Neural crest cell (in vitro differentiated cells): ENCODE results near the gene RGS17. TPM values are rescaled to one million over a fixed set of nuclear protein-coding genes. Genes with fewer than 3 reads are reported as not detected.

Source experiments
- DNase-seq: peaks from one replicate; pipeline ENCODE4 v3.0.0; 2021; ENCODE audit warnings: low read depth, mixed read lengths, low spot score
- H3K27ac Mint-ChIP-seq: one replicate; pipeline ENCODE4 v1.8.0; 2021; ENCODE audit warnings: mild to moderate bottlenecking, mixed read lengths; ENCODE audit not compliant: unreplicated experiment
- H3K27me3 Mint-ChIP-seq: 2 replicates; pipeline ENCODE4 v1.8.0; 2021; ENCODE audit warnings: low read depth, mild to moderate bottlenecking, mixed read lengths
- H3K36me3 Mint-ChIP-seq: 2 replicates; pipeline ENCODE4 v1.8.0; 2021; ENCODE audit warnings: low read depth, mild to moderate bottlenecking, mixed read lengths
- H3K4me1 Mint-ChIP-seq: 2 replicates; pipeline ENCODE4 v1.8.0; 2021; ENCODE audit warnings: mixed read lengths
- H3K4me3 Mint-ChIP-seq: one replicate; pipeline ENCODE4 v1.8.0; 2021; ENCODE audit warnings: mild to moderate bottlenecking, mixed read lengths
- H3K9me3 Mint-ChIP-seq: 2 replicates; pipeline ENCODE4 v1.8.0; 2021; ENCODE audit warnings: mixed read lengths
- total RNA-seq: library from RNA; stranded (reverse); gene quantifications from 2 replicates; pipeline ENCODE4 v1.2.1, GENCODE V29; 2021
- TF ChIP-seq, protein P1 (sequence below): fragments of 200-600 bp; sonication (generic); conservative IDR thresholded peaks from 2 replicates; pipeline ENCODE4 v1.5.0; 2021; ENCODE audit warnings: antibody characterized with exemption, mild to moderate bottlenecking

RGS17 gene
- total RNA-seq, 1 donor from 2014 or later, result 4.7 TPM

DNA sequence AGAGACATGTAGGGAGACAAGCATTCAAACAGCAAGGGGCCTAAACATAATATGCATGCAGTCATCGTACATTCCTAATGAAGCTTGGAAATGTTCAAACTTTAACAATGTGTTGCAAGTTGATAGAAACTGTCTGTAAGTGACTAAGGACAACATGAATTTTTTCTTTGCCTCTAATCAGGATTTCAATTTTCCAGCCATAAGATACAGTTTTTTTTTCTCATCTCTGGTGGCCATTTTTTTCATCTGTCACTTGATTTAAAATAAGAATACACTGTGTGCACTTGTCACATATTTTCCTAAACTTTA lies 106.4 kb downstream of the RGS17 start:
- H3K27ac Mint-ChIP-seq, result no peak overlapping the region
- no peaks in the 10 kb centered on the region for H3K36me3 Mint-ChIP-seq
- H3K4me3 Mint-ChIP-seq, result no peak overlapping the region
- no peaks in the 10 kb centered on the region for H3K27me3 Mint-ChIP-seq
- TF ChIP-seq, protein P1, sequence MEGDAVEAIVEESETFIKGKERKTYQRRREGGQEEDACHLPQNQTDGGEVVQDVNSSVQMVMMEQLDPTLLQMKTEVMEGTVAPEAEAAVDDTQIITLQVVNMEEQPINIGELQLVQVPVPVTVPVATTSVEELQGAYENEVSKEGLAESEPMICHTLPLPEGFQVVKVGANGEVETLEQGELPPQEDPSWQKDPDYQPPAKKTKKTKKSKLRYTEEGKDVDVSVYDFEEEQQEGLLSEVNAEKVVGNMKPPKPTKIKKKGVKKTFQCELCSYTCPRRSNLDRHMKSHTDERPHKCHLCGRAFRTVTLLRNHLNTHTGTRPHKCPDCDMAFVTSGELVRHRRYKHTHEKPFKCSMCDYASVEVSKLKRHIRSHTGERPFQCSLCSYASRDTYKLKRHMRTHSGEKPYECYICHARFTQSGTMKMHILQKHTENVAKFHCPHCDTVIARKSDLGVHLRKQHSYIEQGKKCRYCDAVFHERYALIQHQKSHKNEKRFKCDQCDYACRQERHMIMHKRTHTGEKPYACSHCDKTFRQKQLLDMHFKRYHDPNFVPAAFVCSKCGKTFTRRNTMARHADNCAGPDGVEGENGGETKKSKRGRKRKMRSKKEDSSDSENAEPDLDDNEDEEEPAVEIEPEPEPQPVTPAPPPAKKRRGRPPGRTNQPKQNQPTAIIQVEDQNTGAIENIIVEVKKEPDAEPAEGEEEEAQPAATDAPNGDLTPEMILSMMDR, result peak; percentile 34
- DNase-seq, result no peak
- H3K9me3 Mint-ChIP-seq, result no peaks in the 10 kb centered on the region
- H3K4me1 Mint-ChIP-seq, result no peaks in the 10 kb centered on the region

DNA sequence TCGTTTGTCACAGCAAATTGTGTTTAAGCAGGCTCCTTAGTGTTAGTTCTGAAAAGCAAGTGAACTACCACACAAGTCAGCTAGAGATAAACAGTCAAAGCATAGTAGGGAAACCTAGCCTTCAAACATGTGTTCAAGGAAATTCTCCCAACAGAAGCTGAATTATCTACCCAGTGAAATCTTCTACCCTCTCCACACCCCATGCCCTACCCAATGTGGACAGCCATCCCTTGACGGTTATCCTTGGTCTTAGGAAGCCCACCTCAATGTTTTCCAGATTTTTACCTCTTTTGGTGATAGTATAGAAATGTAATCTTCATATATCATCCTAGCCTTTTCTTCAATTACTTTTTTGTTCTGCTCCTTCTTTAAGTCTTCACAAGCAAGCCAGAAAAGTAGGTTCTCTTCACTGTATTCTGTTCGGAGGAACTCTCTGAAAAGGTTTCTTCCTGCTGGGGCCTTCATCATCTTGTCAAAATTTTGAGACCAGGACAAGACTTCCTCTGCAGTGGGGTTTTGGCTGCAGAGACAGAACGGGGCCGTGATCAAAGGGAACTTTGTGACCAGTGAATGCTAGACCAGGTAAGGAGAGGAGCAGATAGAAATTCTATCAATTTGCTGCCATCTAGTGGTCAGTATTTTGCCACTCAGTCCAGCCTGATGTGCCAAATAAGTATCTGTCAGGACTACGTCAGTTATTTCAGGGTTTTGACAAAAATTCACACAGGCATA lies 106.9 kb downstream of the RGS17 start:
- Mint-ChIP-seq H3K27me3 (no peaks in the 10 kb centered on the region), H3K4me1 (no peaks in the 10 kb centered on the region), H3K4me3 (no peak overlapping the region), H3K27ac (no peak overlapping the region), H3K36me3 (no peaks in the 10 kb centered on the region), H3K9me3 (no peaks in the 10 kb centered on the region)
- peak; percentile 19 for DNase-seq
- TF ChIP-seq, protein P1, result peak; percentile 84

DNA sequence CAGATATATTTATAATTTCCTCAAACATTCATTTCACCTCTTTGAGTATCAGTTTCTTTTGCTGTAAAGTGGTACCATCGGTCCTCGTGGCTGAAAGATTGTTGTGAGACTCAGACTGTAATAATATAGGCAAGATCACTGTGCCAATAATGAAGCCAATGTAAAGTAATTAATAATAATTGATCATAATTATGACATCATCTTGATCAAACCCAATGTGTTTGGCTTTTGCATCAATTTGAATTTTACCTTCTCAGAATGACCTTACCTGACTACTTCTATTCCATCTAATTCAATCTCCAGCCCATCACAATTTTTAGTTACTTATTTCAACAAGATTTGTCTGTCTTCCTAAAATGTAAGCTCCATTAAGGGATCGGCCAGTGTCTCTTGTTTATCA lies 112.7 kb downstream of the RGS17 start:
- Mint-ChIP-seq H3K27me3 (no peaks in the 10 kb centered on the region), H3K4me1 (no peaks in the 10 kb centered on the region), H3K36me3 (no peaks in the 10 kb centered on the region), H3K27ac (no peak overlapping the region), H3K4me3 (no peak overlapping the region), H3K9me3 (no peaks in the 10 kb centered on the region)
- no peak for DNase-seq
- TF ChIP-seq, protein P1, result no peak

DNA sequence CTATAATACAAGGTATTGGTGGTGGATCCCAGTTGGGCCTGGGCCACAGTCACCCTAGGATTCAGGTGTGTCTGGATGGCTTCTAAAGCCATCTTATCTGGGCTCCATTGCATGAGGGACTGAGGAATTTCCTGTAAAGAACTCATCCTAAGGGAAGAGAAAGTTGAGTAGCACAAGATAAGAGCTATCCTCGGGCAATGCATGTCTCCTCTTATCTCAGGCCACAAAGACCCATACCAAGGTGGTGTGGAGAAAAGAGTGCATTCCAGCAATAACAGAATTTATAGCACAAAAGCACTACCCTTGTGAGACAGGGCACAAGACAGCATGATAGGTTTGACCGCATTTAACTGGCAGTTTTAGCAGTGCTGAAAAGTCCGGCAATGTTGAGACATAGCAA lies 114.2 kb downstream of the RGS17 start:
- TF ChIP-seq, protein P1, result no peak
- H3K9me3 Mint-ChIP-seq, result no peaks in the 10 kb centered on the region
- no peaks in the 10 kb centered on the region for H3K36me3 Mint-ChIP-seq
- H3K27ac Mint-ChIP-seq, result no peak overlapping the region
- H3K4me3 Mint-ChIP-seq, result no peak overlapping the region
- H3K27me3 Mint-ChIP-seq, result no peaks in the 10 kb centered on the region
- H3K4me1 Mint-ChIP-seq, result no peaks in the 10 kb centered on the region
- no peak for DNase-seq

DNA sequence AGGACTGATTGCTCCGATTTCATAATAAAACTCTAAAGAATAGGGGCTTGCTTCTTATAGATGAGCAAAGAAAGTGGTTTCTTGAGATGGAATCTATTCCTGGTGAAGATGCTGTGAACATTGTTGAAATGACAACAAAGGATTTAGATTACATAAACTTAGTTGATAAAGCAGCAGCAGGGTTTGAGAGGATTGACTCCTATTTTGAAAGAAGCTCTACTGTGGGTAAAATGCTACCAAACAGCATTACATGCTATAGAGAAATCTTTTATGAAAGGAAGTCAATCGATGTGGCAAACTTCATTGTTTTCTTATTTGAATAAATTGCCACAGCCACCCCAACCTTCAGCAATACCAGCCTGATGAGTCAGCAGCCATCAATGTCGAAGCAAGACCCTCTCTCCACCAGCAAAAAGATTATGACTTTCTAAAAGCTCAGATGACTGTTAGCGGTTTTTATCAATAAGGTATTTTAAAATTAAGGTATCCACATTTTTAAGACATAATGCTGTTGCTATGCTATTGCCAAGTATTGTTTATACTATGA lies 115.9 kb downstream of the RGS17 start:
- Mint-ChIP-seq H3K4me1 (no peaks in the 10 kb centered on the region), H3K4me3 (no peak overlapping the region), H3K36me3 (no peaks in the 10 kb centered on the region), H3K27ac (no peak overlapping the region), H3K27me3 (no peaks in the 10 kb centered on the region), H3K9me3 (no peaks in the 10 kb centered on the region)
- no peak for DNase-seq
- TF ChIP-seq, protein P1, result no peak
